GM12864 (cell line): ENCODE results near the gene GSK3A.
A peak's percentile ranks its signal among the peaks of the same experiment; 100 is the strongest.

Experiments
- DNase-seq: peaks from one replicate; pipeline ENCODE4 v3.0.0-alpha.2; 2011; ENCODE audit warnings: low read depth
- H3K4me3 ChIP-seq: 2 replicates; pipeline ENCODE4 v1.5.1; 2011; ENCODE audit warnings: mild to moderate bottlenecking, low read depth, low read length, control low read depth
- CTCF ChIP-seq: IDR thresholded peaks from 2 replicates; pipeline ENCODE4 v1.5.1; 2011; ENCODE audit warnings: low read depth, mild to moderate bottlenecking, moderate library complexity, low read length, control low read depth, inconsistent platforms; ENCODE audit errors: missing control alignments

Gene GSK3A

GRCh38 chr19:42271861-42272534 lies 29.6 kb upstream of the GSK3A start:
- no peak for TF ChIP-seq CTCF
- DNase-seq, result no peak
- no peak overlapping the region for H3K4me3 ChIP-seq

GRCh38 chr19:42271045-42271419 lies 28.6 kb upstream of the GSK3A start:
- H3K4me3 ChIP-seq, result peak overlapping the region; percentile 61
- no peak for DNase-seq
- no peak for TF ChIP-seq CTCF

- peak overlapping the region; percentile 61 for H3K4me3 ChIP-seq
- no peak for TF ChIP-seq CTCF
- no peak for DNase-seq
Measured at GRCh38 chr19:42270346-42271044, 28.1 kb upstream of the GSK3A start.

GRCh38 chr19:42269478-42270345 lies 27.3 kb upstream of the GSK3A start:
- no peak for TF ChIP-seq CTCF
- no peak for DNase-seq
- peak overlapping the region; percentile 61 for H3K4me3 ChIP-seq

- DNase-seq, result peak; percentile 100
- peak within 1 kb of the TSS; percentile 81 for H3K4me3 ChIP-seq
- no peak for TF ChIP-seq CTCF
Measured at GRCh38 chr19:42268704-42269477, 26.5 kb upstream of the GSK3A start, which contains the start of gene CIC. Gene CIC, plus strand, starts transcription at chr19:42269252. Its CDS starts 2,532 bp downstream, at chr19:42271784.

GRCh38 chr19:42268142-42268703 lies 25.8 kb upstream of the GSK3A start:
- H3K4me3 ChIP-seq, result peak overlapping the region; percentile 81
- peak; percentile 98 for DNase-seq
- no peak for TF ChIP-seq CTCF
